GM23338 (cell line): ENCODE measurements around the gene ZFYVE28. TPM values are rescaled to one million over a fixed set of nuclear protein-coding genes. Genes with fewer than 3 reads are reported as not detected.
A peak's percentile ranks its signal among the peaks of the same experiment; 100 is the strongest.

ENCODE experiments used
- ATAC-seq: fragments of 200-7000 bp; cut with Tn5 transposase; 3 replicates; pipeline ENCODE4 v1.9.1; 2020
- DNase-seq: peaks from one replicate; pipeline ENCODE4 v3.0.0-alpha.2; 2015; ENCODE audit warnings: low spot score
- H2AFZ ChIP-seq: fragments of 200-600 bp; sonication (generic); 2 replicates; pipeline ENCODE4 v1.8.0; 2016; ENCODE audit warnings: antibody characterized with exemption, mild to moderate bottlenecking, moderate library complexity
- H3F3A ChIP-seq: fragments of 200-600 bp; sonication (generic); replicated peaks from 2 replicates; pipeline ENCODE4 v1.8.0; 2017; ENCODE audit warnings: antibody characterized with exemption, mixed run types, low read depth
- H3K27ac ChIP-seq: fragments of 200-600 bp; sonication (generic); 2 replicates; pipeline ENCODE4 v1.6.1; 2016; ENCODE audit warnings: low read depth
- H3K27me3 ChIP-seq: fragments of 200-600 bp; sonication (generic); 2 replicates; pipeline ENCODE4 v1.8.0; 2016; ENCODE audit warnings: mild to moderate bottlenecking, mixed run types, moderate library complexity; ENCODE audit not compliant: insufficient read depth
- H3K36me3 ChIP-seq: fragments of 200-600 bp; sonication (generic); 2 replicates; pipeline ENCODE4 v1.8.0; 2016; ENCODE audit warnings: mild to moderate bottlenecking; ENCODE audit not compliant: insufficient read depth
- H3K4me1 ChIP-seq: fragments of 200-600 bp; sonication (generic); 2 replicates; pipeline ENCODE4 v1.8.0; 2016; ENCODE audit warnings: mild to moderate bottlenecking, moderate library complexity; ENCODE audit not compliant: insufficient read depth
- H3K4me2 ChIP-seq: fragments of 200-600 bp; sonication (generic); 2 replicates; pipeline ENCODE4 v1.7.1; 2017; ENCODE audit warnings: mixed run types
- H3K4me3 ChIP-seq: fragments of 200-600 bp; sonication (generic); 2 replicates; pipeline ENCODE4 v1.6.1; 2016; ENCODE audit warnings: mixed run types
- H3K79me2 ChIP-seq: fragments of 200-600 bp; sonication (generic); replicated peaks from 2 replicates; pipeline ENCODE4 v1.8.0; 2017; ENCODE audit warnings: mild to moderate bottlenecking; ENCODE audit not compliant: insufficient read depth
- H3K9me2 ChIP-seq: fragments of 200-600 bp; sonication (generic); 2 replicates; pipeline ENCODE4 v1.8.0; 2017; ENCODE audit not compliant: insufficient read depth
- H4K20me1 ChIP-seq: fragments of 200-600 bp; sonication (generic); replicated peaks from 2 replicates; pipeline ENCODE4 v1.8.0; 2017; ENCODE audit warnings: mild to moderate bottlenecking; ENCODE audit not compliant: insufficient read depth
- H3K27ac Mint-ChIP-seq: 2 replicates; pipeline ENCODE4 v1.8.0; 2020; ENCODE audit warnings: inconsistent platforms, mild to moderate bottlenecking, moderate library complexity, mixed read lengths
- H3K27me3 Mint-ChIP-seq: 3 replicates; pipeline ENCODE4 v1.8.0; 2022; ENCODE audit warnings: low read depth, mild to moderate bottlenecking, moderate library complexity, mixed read lengths, inconsistent platforms; ENCODE audit not compliant: insufficient read depth, poor library complexity
- H3K36me3 Mint-ChIP-seq: 3 replicates; pipeline ENCODE4 v1.8.0; 2021; ENCODE audit warnings: low read depth, mild to moderate bottlenecking, inconsistent platforms, moderate library complexity, mixed read lengths
- H3K4me1 Mint-ChIP-seq: 3 replicates; pipeline ENCODE4 v1.8.0; 2020; ENCODE audit warnings: mild to moderate bottlenecking, inconsistent platforms, mixed read lengths
- H3K4me3 Mint-ChIP-seq: 3 replicates; pipeline ENCODE4 v1.8.0; 2021; ENCODE audit warnings: moderate library complexity, mild to moderate bottlenecking, inconsistent platforms, mixed read lengths
- H3K9me3 Mint-ChIP-seq: 3 replicates; pipeline ENCODE4 v1.8.0; 2020; ENCODE audit warnings: moderate library complexity, mild to moderate bottlenecking, inconsistent platforms, mixed read lengths
- CREB1 ChIP-seq: fragments of 250-450 bp; sonication (Bioruptor Pico); IDR thresholded peaks from 2 replicates; pipeline ENCODE4 v1.5.0; 2020; ENCODE audit warnings: low read depth, mild to moderate bottlenecking, moderate library complexity
- ETS1 ChIP-seq: IDR thresholded peaks from 2 replicates; pipeline ENCODE4 v1.6.1; 2016; ENCODE audit warnings: antibody characterized with exemption
- EZH2 ChIP-seq: fragments of 200-600 bp; sonication (generic); IDR thresholded peaks from one replicate; pipeline ENCODE4 v1.8.0; 2017; ENCODE audit warnings: antibody characterized with exemption, mild to moderate bottlenecking, low read depth; ENCODE audit not compliant: unreplicated experiment
- EZH2phosphoT487 ChIP-seq: fragments of 200-600 bp; sonication (generic); IDR thresholded peaks from one replicate; pipeline ENCODE4 v1.8.1; 2018; ENCODE audit warnings: antibody characterized with exemption; ENCODE audit not compliant: unreplicated experiment
- JUNB ChIP-seq: IDR thresholded peaks from one replicate; pipeline ENCODE4 v1.6.1; 2016; ENCODE audit warnings: antibody characterized with exemption; ENCODE audit not compliant: unreplicated experiment
- NANOG ChIP-seq: IDR thresholded peaks from 2 replicates; pipeline ENCODE4 v1.6.1; 2016; ENCODE audit warnings: antibody characterized with exemption, borderline replicate concordance
- STAT1 ChIP-seq: IDR thresholded peaks from one replicate; pipeline ENCODE4 v1.6.1; 2016; ENCODE audit warnings: antibody characterized with exemption; ENCODE audit not compliant: unreplicated experiment
- ZNF331 ChIP-seq: fragments of 250-450 bp; sonication (Bioruptor Pico); IDR thresholded peaks from 2 replicates; pipeline ENCODE4 v1.5.0; 2020; ENCODE audit warnings: low read depth, mild to moderate bottlenecking, moderate library complexity
- polyA plus RNA-seq: library from polyadenylated mRNA; unstranded; fragments of >200 nt; fragmentation: Nextera tagmentation; extraction: Ambion mirVana; gene quantifications from 2 replicates; pipeline ENCODE4 v1.2.1, GENCODE V29; 2016
- total RNA-seq: library from RNA; depleted of rRNA; stranded (reverse); fragments of >200 nt; shearing (Covaris generic); gene quantifications from 2 replicates; pipeline ENCODE4 v1.2.3, GENCODE V29; 2014
- TF ChIP-seq, protein P1 (sequence below): IDR thresholded peaks from one replicate; pipeline ENCODE4 v1.6.1; 2018; ENCODE audit warnings: antibody characterized with exemption; ENCODE audit not compliant: unreplicated experiment
- TF ChIP-seq, protein P2 (sequence below), 2 experiments: fragments of 200-600 bp in 1 of 2; sonication (generic) in 1 of 2; conservative IDR thresholded peaks; 2 replicates each; pipeline versions ENCODE4 v1.5.1 to v1.6.1; 2016 to 2017; ENCODE audit warnings: antibody characterized with exemption in 2 of 2, low read depth in 2 of 2, mild to moderate bottlenecking in 2 of 2, moderate library complexity in 1 of 2

The ZFYVE28 gene
- total and polyA plus RNA-seq, 2 experiments from 2014 or later, result 2.6 to 4.6 TPM

- H3K4me3 ChIP-seq, result no peak overlapping the region
- H3K4me1 Mint-ChIP-seq, result peaks cover 15% of the 10 kb centered on the region
- ATAC-seq (no peak), DNase-seq (no peak)
- no peaks in the 10 kb centered on the region for H3K27me3 ChIP-seq
- H3K4me1 ChIP-seq, result peaks cover 5% of the 10 kb centered on the region; the same call in 1 of the 2 replicates
- no peaks in the 10 kb centered on the region for H3K9me2 ChIP-seq
- H4K20me1 ChIP-seq, result no peaks in the 10 kb centered on the region
- H3K36me3 Mint-ChIP-seq, result no peaks in the 10 kb centered on the region; the same call in 2 of the 3 replicates
- H3K27me3 Mint-ChIP-seq, result peaks cover 7% of the 10 kb centered on the region
- no peak overlapping the region; the same call in 2 of the 3 replicates for H3K4me3 Mint-ChIP-seq
- H3K9me3 Mint-ChIP-seq, result no peaks in the 10 kb centered on the region
- peak overlapping the region; percentile 70; the same call in 1 of the 2 replicates for H3K27ac Mint-ChIP-seq
- H3K27ac ChIP-seq, result no peak overlapping the region
- H3K36me3 ChIP-seq, result no peaks in the 10 kb centered on the region
- H3K4me2 ChIP-seq, result no peak overlapping the region
- no peaks in the 10 kb centered on the region for H3K79me2 ChIP-seq
- H2AFZ ChIP-seq, result no peak overlapping the region
- no peaks in the 10 kb centered on the region for H3F3A ChIP-seq
- TF ChIP-seq ZNF331 (CRISPR knock-in tag), result no peak
- no peak for TF ChIP-seq NANOG
- TF ChIP-seq, protein P1, sequence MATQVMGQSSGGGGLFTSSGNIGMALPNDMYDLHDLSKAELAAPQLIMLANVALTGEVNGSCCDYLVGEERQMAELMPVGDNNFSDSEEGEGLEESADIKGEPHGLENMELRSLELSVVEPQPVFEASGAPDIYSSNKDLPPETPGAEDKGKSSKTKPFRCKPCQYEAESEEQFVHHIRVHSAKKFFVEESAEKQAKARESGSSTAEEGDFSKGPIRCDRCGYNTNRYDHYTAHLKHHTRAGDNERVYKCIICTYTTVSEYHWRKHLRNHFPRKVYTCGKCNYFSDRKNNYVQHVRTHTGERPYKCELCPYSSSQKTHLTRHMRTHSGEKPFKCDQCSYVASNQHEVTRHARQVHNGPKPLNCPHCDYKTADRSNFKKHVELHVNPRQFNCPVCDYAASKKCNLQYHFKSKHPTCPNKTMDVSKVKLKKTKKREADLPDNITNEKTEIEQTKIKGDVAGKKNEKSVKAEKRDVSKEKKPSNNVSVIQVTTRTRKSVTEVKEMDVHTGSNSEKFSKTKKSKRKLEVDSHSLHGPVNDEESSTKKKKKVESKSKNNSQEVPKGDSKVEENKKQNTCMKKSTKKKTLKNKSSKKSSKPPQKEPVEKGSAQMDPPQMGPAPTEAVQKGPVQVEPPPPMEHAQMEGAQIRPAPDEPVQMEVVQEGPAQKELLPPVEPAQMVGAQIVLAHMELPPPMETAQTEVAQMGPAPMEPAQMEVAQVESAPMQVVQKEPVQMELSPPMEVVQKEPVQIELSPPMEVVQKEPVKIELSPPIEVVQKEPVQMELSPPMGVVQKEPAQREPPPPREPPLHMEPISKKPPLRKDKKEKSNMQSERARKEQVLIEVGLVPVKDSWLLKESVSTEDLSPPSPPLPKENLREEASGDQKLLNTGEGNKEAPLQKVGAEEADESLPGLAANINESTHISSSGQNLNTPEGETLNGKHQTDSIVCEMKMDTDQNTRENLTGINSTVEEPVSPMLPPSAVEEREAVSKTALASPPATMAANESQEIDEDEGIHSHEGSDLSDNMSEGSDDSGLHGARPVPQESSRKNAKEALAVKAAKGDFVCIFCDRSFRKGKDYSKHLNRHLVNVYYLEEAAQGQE, result no peak
- TF ChIP-seq JUNB, result no peak
- TF ChIP-seq EZH2phosphoT487, result no peak
- TF ChIP-seq CREB1 (CRISPR knock-in tag), result no peak
Measured at GRCh38 chr4:2253160-2254084, 165.0 kb downstream of the ZFYVE28 start.

- TF ChIP-seq, protein P1, result no peak
- no peak for TF ChIP-seq ZNF331 (CRISPR knock-in tag)
- TF ChIP-seq, protein P2, sequence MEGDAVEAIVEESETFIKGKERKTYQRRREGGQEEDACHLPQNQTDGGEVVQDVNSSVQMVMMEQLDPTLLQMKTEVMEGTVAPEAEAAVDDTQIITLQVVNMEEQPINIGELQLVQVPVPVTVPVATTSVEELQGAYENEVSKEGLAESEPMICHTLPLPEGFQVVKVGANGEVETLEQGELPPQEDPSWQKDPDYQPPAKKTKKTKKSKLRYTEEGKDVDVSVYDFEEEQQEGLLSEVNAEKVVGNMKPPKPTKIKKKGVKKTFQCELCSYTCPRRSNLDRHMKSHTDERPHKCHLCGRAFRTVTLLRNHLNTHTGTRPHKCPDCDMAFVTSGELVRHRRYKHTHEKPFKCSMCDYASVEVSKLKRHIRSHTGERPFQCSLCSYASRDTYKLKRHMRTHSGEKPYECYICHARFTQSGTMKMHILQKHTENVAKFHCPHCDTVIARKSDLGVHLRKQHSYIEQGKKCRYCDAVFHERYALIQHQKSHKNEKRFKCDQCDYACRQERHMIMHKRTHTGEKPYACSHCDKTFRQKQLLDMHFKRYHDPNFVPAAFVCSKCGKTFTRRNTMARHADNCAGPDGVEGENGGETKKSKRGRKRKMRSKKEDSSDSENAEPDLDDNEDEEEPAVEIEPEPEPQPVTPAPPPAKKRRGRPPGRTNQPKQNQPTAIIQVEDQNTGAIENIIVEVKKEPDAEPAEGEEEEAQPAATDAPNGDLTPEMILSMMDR (conservative IDR thresholded peaks at IDR 0.05; ENCODE audit: low read depth in 2 of 2), result no peak
- TF ChIP-seq EZH2, result no peak
- TF ChIP-seq NANOG, result no peak
- TF ChIP-seq STAT1, result no peak
- no peak for TF ChIP-seq JUNB
- no peak for TF ChIP-seq ETS1
- TF ChIP-seq CREB1 (CRISPR knock-in tag), result no peak
- no peak for TF ChIP-seq EZH2phosphoT487
- Histone ChIP-seq H3K27ac (no peak overlapping the region), H3K4me3 (no peak overlapping the region), H3K27me3 (no peaks in the 10 kb centered on the region), H3K9me2 (no peaks in the 10 kb centered on the region), H3K4me2 (no peak overlapping the region), H3K4me1 (peaks cover 5% of the 10 kb centered on the region; the same call in 1 of the 2 replicates), H4K20me1 (no peaks in the 10 kb centered on the region), H3F3A (no peaks in the 10 kb centered on the region), H3K79me2 (no peaks in the 10 kb centered on the region), H3K36me3 (no peaks in the 10 kb centered on the region), H2AFZ (no peak overlapping the region)
- peak overlapping the region; percentile 70; the same call in 1 of the 2 replicates for H3K27ac Mint-ChIP-seq
- H3K4me3 Mint-ChIP-seq, result no peak overlapping the region
- peaks cover 4% of the 10 kb centered on the region for H3K27me3 Mint-ChIP-seq
- H3K9me3 Mint-ChIP-seq, result no peaks in the 10 kb centered on the region
- H3K36me3 Mint-ChIP-seq, result no peaks in the 10 kb centered on the region; the same call in 2 of the 3 replicates
- ATAC-seq (no peak), DNase-seq (no peak)
- peaks cover 15% of the 10 kb centered on the region for H3K4me1 Mint-ChIP-seq
Measured at GRCh38 chr4:2252530-2253091, 165.8 kb downstream of the ZFYVE28 start.
